HCT116 (cell line): ENCODE measurements around the gene PLD3. TPM values are rescaled to one million over a fixed set of nuclear protein-coding genes. Genes with fewer than 3 reads are reported as not detected.

Source experiments
- ATAC-seq: fragments of 200-7000 bp; cut with Tn5 transposase; 2 replicates; pipeline ENCODE4 v1.9.1; 2020; ENCODE audit warnings: mild to moderate bottlenecking, moderate library complexity
- BruUV-seq: library from RNA; stranded (reverse); fragments of 400-500 nt; replicated peaks from 2 replicates; lab custom pipeline; 2021; lab: Mats Ljungman, UMichigan
- CTCF ChIA-PET: fragments of 300-600 bp; sonication (Branson Sonifier 250); formaldehyde crosslinking; loops from one replicate; lab custom pipeline; 2021; ENCODE audit warnings: antibody characterized with exemption; lab: Charles Lee
- POLR2A ChIA-PET: fragments of 300-600, 350-600 bp; sonication (Branson Sonifier 250); formaldehyde crosslinking; loops from one replicate; lab custom pipeline; 2021; ENCODE audit warnings: antibody characterized with exemption; lab: Charles Lee
- RAD21 ChIA-PET, 2 experiments: fragments of 300-600 bp; sonication (Branson Sonifier 250); formaldehyde crosslinking; loops; one replicate each; lab custom pipeline; 2023; ENCODE audit warnings: low total read pairs in 2 of 2; ENCODE audit not compliant: uncharacterized antibody in 2 of 2, unreplicated experiment in 2 of 2, low non-redundant PET in 1 of 2; lab: Charles Lee
- DNase-seq: peaks from one replicate; pipeline ENCODE4 v3.0.0-alpha.2; 2010; ENCODE audit warnings: low read depth, low spot score
- H2AFZ ChIP-seq: fragments of 200-600 bp; shearing (Covaris generic), sonication (generic); 2 replicates; pipeline ENCODE4 v1.6.1; 2017; ENCODE audit warnings: low read depth, mixed run types, mixed read lengths, antibody characterized with exemption, low read length; ENCODE audit not compliant: poor library complexity, severe bottlenecking
- H3K27ac ChIP-seq: 2 replicates; pipeline ENCODE4 v1.5.1; 2012; ENCODE audit warnings: low read depth, low read length
- H3K27me3 ChIP-seq: fragments of 200-600 bp; sonication (generic); 2 replicates; pipeline ENCODE4 v1.6.1; 2016; ENCODE audit warnings: mixed run types, low read length, mixed read lengths; ENCODE audit not compliant: insufficient read depth
- H3K36me3 ChIP-seq, 2 experiments: fragments of 200-500 bp in 1 of 2; fragments of 200-600 bp in 1 of 2; sonication (Bioruptor generic) in 1 of 2; sonication (generic) in 1 of 2; 2 replicates each; pipeline versions ENCODE4 v1.5.1 to v1.6.1; 2014 to 2016; ENCODE audit warnings: low read length in 2 of 2, inconsistent platforms in 1 of 2, mixed read lengths in 1 of 2, mixed run types in 1 of 2; ENCODE audit not compliant: insufficient read depth in 2 of 2, control insufficient read depth in 1 of 2
- H3K4me1 ChIP-seq, 2 experiments: fragments of 200-600 bp in 1 of 2; sonication (generic) in 1 of 2; 2 replicates each; pipeline versions ENCODE4 v1.5.1 to v1.6.1; 2012 to 2017; ENCODE audit warnings: low read length in 2 of 2, inconsistent platforms in 1 of 2, mild to moderate bottlenecking in 1 of 2, mixed read lengths in 1 of 2, mixed run types in 1 of 2, moderate library complexity in 1 of 2; ENCODE audit not compliant: insufficient read depth in 2 of 2, control insufficient read depth in 1 of 2
- H3K4me2 ChIP-seq: fragments of 200-600 bp; sonication (generic); 2 replicates; pipeline ENCODE4 v1.6.1; 2017; ENCODE audit warnings: mixed run types, low read length, mixed read lengths
- H3K4me3 ChIP-seq, 2 experiments: fragments of 200-600 bp in 1 of 2; sonication (generic) in 1 of 2; replicated peaks in 1 of 2; 2 replicates each; pipeline ENCODE4 v1.5.1; 2011 to 2016; ENCODE audit warnings: low read length in 2 of 2, control low read depth in 1 of 2, low read depth in 1 of 2, mild to moderate bottlenecking in 1 of 2, mixed read lengths in 1 of 2, mixed run types in 1 of 2
- H3K79me2 ChIP-seq: fragments of 200-600 bp; sonication (generic); 2 replicates; pipeline ENCODE4 v1.6.1; 2017; ENCODE audit warnings: mild to moderate bottlenecking, mixed run types, low read length, moderate library complexity, mixed read lengths; ENCODE audit not compliant: insufficient read depth
- H3K9ac ChIP-seq: fragments of 200-600 bp; sonication (generic); 2 replicates; pipeline ENCODE4 v1.6.1; 2016; ENCODE audit warnings: low read length, mixed read lengths
- H3K9me2 ChIP-seq: fragments of 200-600 bp; sonication (generic), shearing (Covaris generic); 2 replicates; pipeline ENCODE4 v1.6.1; 2017; ENCODE audit warnings: mixed run types, mild to moderate bottlenecking, moderate library complexity; ENCODE audit not compliant: insufficient read depth
- H3K9me3 ChIP-seq, 2 experiments: fragments of 200-500 bp in 1 of 2; fragments of 200-600 bp in 1 of 2; sonication (Bioruptor generic) in 1 of 2; sonication (generic) in 1 of 2; 2 replicates each; pipeline ENCODE4 v1.6.1; 2014 to 2017; ENCODE audit warnings: low read length in 2 of 2, mixed read lengths in 2 of 2, inconsistent platforms in 1 of 2, low read depth in 1 of 2, mild to moderate bottlenecking in 1 of 2, mixed run types in 1 of 2, moderate library complexity in 1 of 2; ENCODE audit not compliant: control insufficient read depth in 1 of 2, insufficient read depth in 1 of 2
- H4K20me1 ChIP-seq: fragments of 200-600 bp; sonication (generic), shearing (Covaris generic); 2 replicates; pipeline ENCODE4 v1.6.1; 2017; ENCODE audit warnings: mixed run types, mild to moderate bottlenecking, moderate library complexity; ENCODE audit not compliant: insufficient read depth
- CBX3 ChIP-seq: IDR thresholded peaks from 2 replicates; pipeline ENCODE4 v1.6.1; 2012; ENCODE audit warnings: low read depth
- EZH2 ChIP-seq: fragments of 200-600 bp; sonication (generic); IDR thresholded peaks from 2 replicates; pipeline ENCODE4 v1.6.1; 2017; ENCODE audit warnings: antibody characterized with exemption, mixed run types
- EZH2phosphoT487 ChIP-seq: fragments of 200-600 bp; IDR thresholded peaks from 2 replicates; pipeline ENCODE4 v1.6.1; 2018; ENCODE audit warnings: antibody characterized with exemption, borderline replicate concordance
- FOSL1 ChIP-seq: IDR thresholded peaks from 2 replicates; pipeline ENCODE4 v1.6.1; 2012; ENCODE audit warnings: low read depth
- JUND ChIP-seq: IDR thresholded peaks from 2 replicates; pipeline ENCODE4 v1.6.1; 2012
- POLR2A ChIP-seq: IDR thresholded peaks from 2 replicates; pipeline ENCODE4 v1.7.0; 2011; ENCODE audit warnings: borderline replicate concordance; ENCODE audit not compliant: insufficient read depth, insufficient read length; ENCODE audit errors: extremely low read depth
- POLR2AphosphoS5 ChIP-seq: IDR thresholded peaks from 2 replicates; pipeline ENCODE4 v1.6.1; 2011; ENCODE audit warnings: mild to moderate bottlenecking, low read depth, low read length, moderate library complexity
- RAD21 ChIP-seq: IDR thresholded peaks from 2 replicates; pipeline ENCODE4 v1.6.1; 2012; ENCODE audit warnings: low read depth, mild to moderate bottlenecking
- SIN3A ChIP-seq: IDR thresholded peaks from 2 replicates; pipeline ENCODE4 v1.6.1; 2012; ENCODE audit warnings: low read depth
- SP1 ChIP-seq: IDR thresholded peaks from 2 replicates; pipeline ENCODE4 v1.6.1; 2012; ENCODE audit warnings: low read depth
- TCF7L2 ChIP-seq: IDR thresholded peaks from 2 replicates; pipeline ENCODE4 v1.7.0; 2011; ENCODE audit warnings: borderline replicate concordance, inconsistent platforms; ENCODE audit not compliant: insufficient read depth, insufficient read length; ENCODE audit errors: extremely low read depth
- YY1 ChIP-seq: IDR thresholded peaks from 2 replicates; pipeline ENCODE4 v1.6.1; 2011; ENCODE audit warnings: low read length, low read depth, moderate library complexity, mild to moderate bottlenecking; ENCODE audit not compliant: insufficient replicate concordance; ENCODE audit errors: extremely low read depth
- intact Hi-C: fragments of 100-400 bp; cut with micrococcal nuclease; formaldehyde crosslinking; loops from 2 replicates; pipeline ENCODE4 v1.10.0; 2022
- total RNA-seq: library from RNA; stranded (reverse); gene quantifications from one replicate; pipeline ENCODE4 v1.2.1, GENCODE V29; 2021; ENCODE audit not compliant: unreplicated experiment
- TF ChIP-seq, protein P1 (sequence below), 3 experiments: fragments of 200-600 bp in 1 of 3; sonication (generic) in 1 of 3; IDR thresholded peaks in 2 of 3; conservative IDR thresholded peaks in 1 of 3; 2 replicates each; pipeline ENCODE4 v1.5.1; 2012 to 2017; ENCODE audit warnings: low read depth in 2 of 3, low read length in 2 of 3, antibody characterized with exemption in 1 of 3, borderline replicate concordance in 1 of 3, control low read depth in 1 of 3, mild to moderate bottlenecking in 1 of 3, mixed read lengths in 1 of 3, mixed run types in 1 of 3, moderate library complexity in 1 of 3; ENCODE audit not compliant: insufficient read depth in 1 of 3
- TF ChIP-seq, protein P2 (sequence below): IDR thresholded peaks from 2 replicates; pipeline ENCODE4 v1.6.1; 2012

The PLD3 gene
- total RNA-seq, 1 experiment from 2014 or later: 123 TPM

DNA sequence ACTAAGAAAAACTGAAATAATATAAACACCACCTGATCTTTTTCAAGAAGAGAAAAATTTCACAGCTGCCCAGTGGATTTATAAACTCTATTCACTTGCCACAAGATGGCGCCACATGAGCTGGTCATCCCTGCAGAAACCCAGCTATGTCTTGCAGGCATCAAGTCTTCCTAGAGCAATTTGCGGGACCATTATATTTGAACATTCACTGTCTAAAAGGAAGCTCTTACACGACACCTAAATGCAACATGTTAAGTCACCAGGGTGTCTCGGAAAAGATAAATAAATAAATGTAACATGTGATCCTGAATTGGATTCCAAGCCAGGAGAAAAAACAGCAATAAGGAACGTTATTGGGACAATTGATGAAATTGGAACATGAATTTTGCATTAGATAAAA lies 43.1 kb upstream of the PLD3 start:
- ChIA-PET RAD21 (interaction anchor here (0.7 to 1.2 kb wide), 7 partner anchors 160 to 490 kb away, joined by 3 to 4 read pairs (median 3); no protein-coding TSS in a partner anchor), CTCF (interaction anchor here (0.6 to 2.2 kb wide), 29 partner anchors 9 to 342 kb away, joined by 3 to 29 read pairs (median 4); partner anchors contain the start of genes BLVRB, C19orf47 and PLD3), POLR2A (interaction anchor here (0.6 to 1.2 kb wide), 2 partner anchors 166 to 304 kb away, joined by 3 to 4 read pairs; no protein-coding TSS in a partner anchor)
- ATAC-seq: peak; percentile 84
- no TSS peak for BruUV-seq
- H3K9ac ChIP-seq: no peak overlapping the region
- H2AFZ ChIP-seq: no peak overlapping the region
- no peaks in the 10 kb centered on the region for H4K20me1 ChIP-seq
- TF ChIP-seq, protein P1, sequence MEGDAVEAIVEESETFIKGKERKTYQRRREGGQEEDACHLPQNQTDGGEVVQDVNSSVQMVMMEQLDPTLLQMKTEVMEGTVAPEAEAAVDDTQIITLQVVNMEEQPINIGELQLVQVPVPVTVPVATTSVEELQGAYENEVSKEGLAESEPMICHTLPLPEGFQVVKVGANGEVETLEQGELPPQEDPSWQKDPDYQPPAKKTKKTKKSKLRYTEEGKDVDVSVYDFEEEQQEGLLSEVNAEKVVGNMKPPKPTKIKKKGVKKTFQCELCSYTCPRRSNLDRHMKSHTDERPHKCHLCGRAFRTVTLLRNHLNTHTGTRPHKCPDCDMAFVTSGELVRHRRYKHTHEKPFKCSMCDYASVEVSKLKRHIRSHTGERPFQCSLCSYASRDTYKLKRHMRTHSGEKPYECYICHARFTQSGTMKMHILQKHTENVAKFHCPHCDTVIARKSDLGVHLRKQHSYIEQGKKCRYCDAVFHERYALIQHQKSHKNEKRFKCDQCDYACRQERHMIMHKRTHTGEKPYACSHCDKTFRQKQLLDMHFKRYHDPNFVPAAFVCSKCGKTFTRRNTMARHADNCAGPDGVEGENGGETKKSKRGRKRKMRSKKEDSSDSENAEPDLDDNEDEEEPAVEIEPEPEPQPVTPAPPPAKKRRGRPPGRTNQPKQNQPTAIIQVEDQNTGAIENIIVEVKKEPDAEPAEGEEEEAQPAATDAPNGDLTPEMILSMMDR (IDR thresholded peaks at IDR 0.05 in 2 of 3, conservative IDR thresholded peaks at IDR 0.05 in 1 of 3; ENCODE audit: borderline replicate concordance in 1 of 3, insufficient read depth in 1 of 3, low read depth in 2 of 3, low read length in 2 of 3): peak; percentile 66 to 94 (median 82)
- TF ChIP-seq RAD21 (peak; percentile 93), POLR2AphosphoS5 (no peak), CBX3 (no peak)
- no peaks in the 10 kb centered on the region for H3K4me1 ChIP-seq
- no peaks in the 10 kb centered on the region for H3K36me3 ChIP-seq
- DNase-seq: peak; percentile 77
- H3K4me3 ChIP-seq: no peak overlapping the region
- no peak overlapping the region for H3K4me2 ChIP-seq
- H3K27me3 ChIP-seq: no peaks in the 10 kb centered on the region
- no peaks in the 10 kb centered on the region for H3K9me3 ChIP-seq
- H3K27ac ChIP-seq: no peak overlapping the region
- intact Hi-C loops: loop anchor here (1.0 to 10.0 kb wide), 3 partner anchors 219 to 329 kb away; no protein-coding TSS in a partner anchor
- no peaks in the 10 kb centered on the region for H3K9me2 ChIP-seq
- H3K79me2 ChIP-seq: no peaks in the 10 kb centered on the region

DNA sequence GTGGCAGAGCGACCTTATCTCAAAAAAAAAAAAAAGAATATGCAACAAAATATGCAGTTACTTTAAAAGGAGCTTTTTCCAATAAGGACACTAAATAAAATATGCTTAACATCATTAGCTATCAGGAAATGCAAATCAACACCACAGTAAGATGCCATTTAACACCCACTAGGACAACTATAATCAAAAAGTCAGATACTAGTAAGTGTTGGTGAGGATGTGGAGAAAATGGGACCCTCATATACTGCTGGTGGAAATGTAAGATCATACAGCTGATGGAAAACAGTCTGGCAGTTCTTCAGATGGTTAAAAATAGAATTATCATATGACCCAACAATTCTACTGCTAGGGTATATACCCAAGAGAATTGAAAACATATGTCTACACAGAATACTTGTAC lies 38.8 kb upstream of the PLD3 start:
- no peak for ATAC-seq
- POLR2A ChIA-PET: no interaction called here

More for the DNA sequence above, 38.8 kb upstream of the PLD3 start:
- Histone ChIP-seq H3K36me3 (no peaks in the 10 kb centered on the region), H3K4me2 (no peak overlapping the region), H3K9me2 (no peaks in the 10 kb centered on the region), H3K9me3 (no peaks in the 10 kb centered on the region), H3K27me3 (no peaks in the 10 kb centered on the region), H3K4me1 (no peaks in the 10 kb centered on the region), H2AFZ (no peak overlapping the region), H3K27ac (no peak overlapping the region), H3K9ac (no peak overlapping the region), H3K79me2 (no peaks in the 10 kb centered on the region), H3K4me3 (no peak overlapping the region), H4K20me1 (no peaks in the 10 kb centered on the region)
- no peak for DNase-seq
- RAD21 ChIA-PET: interaction anchor here in 1 of 2 experiments (0.6 kb wide), 1 partner anchor 111 kb away, joined by 3 read pairs; no protein-coding TSS in a partner anchor
- TF ChIP-seq POLR2AphosphoS5: no peak
- TF ChIP-seq, protein P1 (IDR thresholded peaks at IDR 0.05 in 2 of 3, conservative IDR thresholded peaks at IDR 0.05 in 1 of 3; ENCODE audit: borderline replicate concordance in 1 of 3, insufficient read depth in 1 of 3, low read depth in 2 of 3, low read length in 2 of 3): no peak
- TF ChIP-seq SIN3A: no peak
- TF ChIP-seq CBX3: no peak
- TF ChIP-seq SP1: no peak
- no peak for TF ChIP-seq RAD21
- TF ChIP-seq FOSL1: no peak
- TF ChIP-seq POLR2A: no peak
- TF ChIP-seq, protein P2, sequence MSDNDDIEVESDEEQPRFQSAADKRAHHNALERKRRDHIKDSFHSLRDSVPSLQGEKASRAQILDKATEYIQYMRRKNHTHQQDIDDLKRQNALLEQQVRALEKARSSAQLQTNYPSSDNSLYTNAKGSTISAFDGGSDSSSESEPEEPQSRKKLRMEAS: no peak
- no peak for TF ChIP-seq EZH2phosphoT487
- no peak for TF ChIP-seq EZH2
- no peak for TF ChIP-seq TCF7L2
- TF ChIP-seq JUND: no peak
- TF ChIP-seq YY1: no peak
- CTCF ChIA-PET: interaction anchor here (1.0 kb wide), 1 partner anchor 214 kb away, joined by 3 read pairs; no protein-coding TSS in a partner anchor
- no TSS peak for BruUV-seq
- intact Hi-C loops: loop anchor here (10.0 kb wide), 1 partner anchor 215 kb away; no protein-coding TSS in a partner anchor
